Stomach (tissue), 4 donors: ENCODE data around the gene FOSB.

Experiments used
- CTCF ChIP-seq, 7 experiments: fragments of 450-650 bp in 4 of 7; fragments of 200-600 bp in 3 of 7; sonication (generic) in 3 of 7; IDR thresholded peaks; one replicate each; pipeline ENCODE4 v1.5.1; 2016 to 2019; ENCODE audit warnings: antibody characterized with exemption in 7 of 7, control low read depth in 2 of 7, mild to moderate bottlenecking in 1 of 7
- EP300 ChIP-seq: sonication (generic); formaldehyde crosslinking; IDR thresholded peaks from one replicate; pipeline ENCODE4 v1.6.1; 2017; ENCODE audit warnings: antibody characterized with exemption
- POLR2A ChIP-seq, 4 donors: fragments of 450-650 bp; IDR thresholded peaks; one replicate each; pipeline ENCODE4 v1.6.1; 2016; ENCODE audit warnings: antibody characterized with exemption in 4 of 4, control low read depth in 2 of 4, mild to moderate bottlenecking in 1 of 4, moderate library complexity in 1 of 4

GRCh38 chr19:45508861-45509691 is 41.3 kb downstream of the FOSB start:
- TF ChIP-seq CTCF (IDR thresholded peaks at IDR 0.05) (peak in 1 of 7 experiments; percentile 10), POLR2A (IDR thresholded peaks at IDR 0.05) (no peak), EP300 (no peak)
